ENCODE measurements around the gene CORO2B.

Gene CORO2B

GRCh38 chr15:68612979-68613740 is 34.4 kb downstream of the CORO2B start:
- no peak for DNase-seq

DNA sequence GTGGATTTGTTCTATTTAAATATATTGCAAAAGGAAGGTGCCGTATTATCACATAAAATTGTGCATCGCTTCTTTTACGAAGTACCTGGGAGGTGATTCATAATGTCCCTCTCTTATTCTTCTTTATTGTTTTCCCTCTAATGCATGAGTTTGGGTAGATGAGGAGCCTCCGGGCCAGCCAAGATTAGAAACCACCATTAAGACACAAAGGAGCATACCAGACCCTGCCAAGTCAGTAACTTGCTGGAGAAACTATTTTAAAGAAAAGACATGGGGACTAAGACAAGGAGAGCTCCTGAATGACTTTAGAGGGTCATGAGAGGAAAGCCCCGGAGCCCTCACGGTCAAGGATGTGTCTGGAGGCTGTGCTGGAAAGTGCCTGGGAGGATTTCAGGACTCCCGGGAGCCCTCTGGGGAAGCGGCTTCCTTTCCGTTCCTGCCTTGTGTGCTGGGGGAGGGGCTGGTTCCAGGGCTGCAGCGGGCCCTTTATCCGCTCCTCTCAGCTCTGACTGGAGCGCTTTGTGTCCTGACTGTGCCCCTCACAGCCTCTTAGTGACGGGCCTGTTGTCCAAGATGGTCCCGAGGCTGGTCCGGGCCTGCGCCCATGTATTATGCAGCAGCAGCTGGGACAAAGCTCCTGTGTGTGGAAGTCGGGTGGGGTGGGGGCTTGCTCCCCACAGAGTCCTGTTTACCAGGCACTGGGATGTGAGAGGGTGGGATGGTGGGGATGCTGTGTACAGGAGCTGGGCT is 35.7 kb downstream of the CORO2B start:
- no peak for DNase-seq

DNA sequence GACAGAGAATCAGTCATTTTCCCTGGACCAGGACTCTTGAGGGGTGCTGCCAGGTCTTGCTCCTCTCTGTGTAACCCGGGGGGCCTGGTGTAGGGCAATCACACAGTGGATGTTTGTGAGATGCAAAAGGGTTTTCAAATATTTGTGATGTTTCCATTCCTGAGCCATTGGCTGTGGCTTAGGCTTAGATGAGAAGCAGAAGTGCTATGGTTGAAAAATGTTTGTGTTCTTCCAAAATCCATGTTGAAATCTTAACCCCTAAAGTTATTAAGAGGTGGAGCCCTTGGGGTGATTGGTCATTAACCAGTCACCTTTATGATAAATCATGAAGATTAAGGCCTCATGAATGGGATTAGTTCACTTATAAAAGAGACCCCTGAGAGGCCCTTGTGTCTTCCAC is 36.5 kb downstream of the CORO2B start:
- DNase-seq: no peak

GRCh38 chr15:68615811-68616210 is 37.0 kb downstream of the CORO2B start:
- no peak for DNase-seq

- no peak for DNase-seq
Measured at GRCh38 chr15:68616397-68616796, 37.6 kb downstream of the CORO2B start.

DNA sequence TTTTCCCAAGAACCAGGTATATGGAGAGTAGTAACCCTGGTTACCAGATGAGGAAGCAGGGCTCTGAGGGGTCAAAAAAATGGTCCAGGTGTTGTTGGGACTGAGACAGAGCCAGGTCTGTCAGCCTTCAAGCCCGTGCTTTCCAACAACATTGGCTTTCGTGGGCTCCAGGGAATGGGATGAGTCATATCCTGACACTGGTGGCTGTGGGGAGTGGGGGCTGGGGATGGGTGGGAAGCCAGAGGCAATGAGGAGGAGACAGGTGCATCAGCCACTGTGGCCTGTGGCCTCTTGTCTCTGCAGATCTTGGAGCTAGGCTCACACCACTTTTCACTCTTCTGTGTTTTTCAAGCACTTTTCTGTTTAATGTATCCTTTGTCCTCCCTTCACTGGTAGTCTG is 38.2 kb downstream of the CORO2B start:
- DNase-seq: no peak

GRCh38 chr15:68617777-68618176 is 39.0 kb downstream of the CORO2B start:
- DNase-seq: no peak

DNA sequence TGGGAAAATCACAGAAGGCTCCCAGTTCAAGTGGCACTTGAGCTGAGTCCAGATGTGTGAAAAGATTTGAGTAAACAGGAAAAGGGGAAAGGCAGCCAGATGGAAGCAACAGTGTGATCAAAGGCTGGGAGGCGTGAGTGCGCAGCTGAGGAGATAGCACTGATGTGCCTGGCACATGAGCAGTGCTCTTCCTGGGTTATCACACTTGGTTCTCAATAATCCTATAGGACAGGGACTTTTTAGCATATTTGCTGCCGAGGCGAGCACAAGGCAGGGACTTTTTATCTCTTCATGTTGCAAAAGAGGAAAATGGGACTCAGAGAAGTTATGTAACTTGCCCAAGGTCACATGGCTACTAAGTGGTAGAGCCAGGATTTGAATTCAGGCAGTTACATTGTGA is 39.6 kb downstream of the CORO2B start:
- DNase-seq: no peak

DNA sequence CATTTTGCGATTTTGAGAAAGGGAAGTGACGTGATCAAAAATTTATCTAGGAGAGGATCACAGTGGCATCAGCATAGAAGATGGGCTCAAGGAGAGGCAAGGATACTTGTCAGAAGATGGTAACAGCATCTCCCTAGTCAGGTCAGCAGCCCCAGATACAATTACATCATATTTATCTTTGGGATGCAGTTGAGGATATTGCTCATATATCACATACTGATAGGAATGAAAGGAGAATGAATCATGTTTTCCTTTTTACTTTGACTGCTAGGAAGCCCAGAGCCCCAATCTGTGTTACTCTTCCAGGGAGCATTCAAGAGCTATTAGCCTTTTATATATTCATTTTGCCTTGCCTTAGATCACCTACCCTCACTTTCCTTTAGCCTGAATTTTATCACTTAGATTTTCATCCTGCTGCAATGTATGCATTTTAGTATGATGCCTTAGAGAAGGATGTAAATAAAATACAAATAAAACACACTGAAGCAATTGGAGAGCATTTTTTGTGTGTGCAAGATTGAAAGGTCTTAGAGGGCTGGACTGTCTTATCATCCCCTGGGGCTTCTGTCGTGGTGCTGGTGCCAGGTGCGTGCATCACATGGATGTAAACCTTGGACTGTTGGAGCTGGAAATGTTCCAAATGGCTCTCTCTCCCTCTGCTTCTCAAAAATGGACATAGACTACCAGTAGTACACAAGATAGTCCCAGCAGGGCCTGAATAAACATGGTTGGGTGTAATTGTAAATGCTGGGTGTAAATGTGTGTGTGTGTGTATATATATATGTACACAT is 40.3 kb downstream of the CORO2B start:
- DNase-seq: no peak

DNA sequence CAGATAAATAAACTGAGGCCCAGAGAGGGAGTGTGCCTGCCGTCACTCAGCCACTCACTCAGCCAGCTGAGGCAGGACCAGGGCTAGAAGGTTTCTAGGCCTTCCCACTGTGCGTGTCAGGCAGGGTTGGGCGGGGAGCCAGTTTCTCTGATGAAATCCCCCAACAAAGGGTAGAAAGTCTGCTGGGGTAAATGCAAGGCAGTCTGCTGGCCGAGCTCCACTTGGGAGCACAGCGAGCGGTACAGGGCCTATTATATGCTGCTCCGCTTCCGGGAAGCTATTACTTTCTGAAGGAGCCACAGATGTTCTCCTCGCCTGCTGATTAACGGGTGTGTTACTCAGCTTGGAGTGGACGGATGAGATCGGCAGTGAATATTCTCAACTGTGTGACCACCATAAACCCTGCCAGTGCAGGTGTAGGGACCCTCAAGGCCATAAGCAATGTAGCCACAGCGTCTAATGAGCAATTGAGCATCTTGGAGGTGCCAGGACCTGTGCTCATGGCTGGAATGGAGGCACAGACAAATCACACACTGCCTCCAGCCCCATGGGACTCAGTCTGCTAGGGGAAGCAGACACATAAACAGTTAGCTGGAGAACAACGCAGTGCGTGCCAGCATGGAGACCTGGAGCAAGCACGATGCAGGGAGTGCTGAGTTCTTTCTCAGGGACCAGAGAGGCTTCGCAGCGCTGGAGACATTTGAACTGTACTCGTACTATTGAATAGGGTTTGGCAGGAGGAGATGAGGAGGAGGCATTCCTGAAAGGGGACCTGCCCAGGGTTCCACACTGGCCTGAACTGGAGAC is 42.1 kb downstream of the CORO2B start:
- DNase-seq: no peak

- no peak for DNase-seq
Measured at GRCh38 chr15:68621535-68621934, 42.7 kb downstream of the CORO2B start.

DNA sequence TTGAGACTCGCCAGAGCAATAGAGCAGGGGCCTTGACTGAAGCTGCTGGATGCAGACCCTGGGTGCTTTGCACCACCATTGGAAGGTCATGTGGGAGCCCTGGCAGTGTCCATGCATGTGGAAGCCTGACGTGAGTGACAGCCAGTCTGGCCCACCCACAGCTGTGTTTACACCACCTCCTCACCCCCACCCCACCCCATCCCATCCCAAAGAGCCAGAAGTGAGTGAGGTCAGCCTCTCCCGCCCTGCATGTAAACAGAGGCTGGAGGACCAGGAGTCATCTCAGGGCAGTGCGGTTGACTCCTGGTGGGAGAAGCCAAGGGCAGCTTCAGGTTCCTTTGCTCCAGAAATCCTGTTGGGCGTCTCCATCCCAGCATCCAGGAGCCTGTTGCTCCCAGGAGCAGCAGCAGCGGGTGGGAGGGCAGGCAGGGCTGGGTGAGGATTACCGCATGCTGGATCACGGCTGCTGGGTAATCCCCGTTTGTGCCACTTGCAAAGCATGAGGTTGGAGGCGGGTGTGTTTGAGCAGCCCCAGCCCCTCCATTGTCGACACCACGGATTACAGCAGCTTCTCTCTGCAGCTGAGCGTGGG is 44.6 kb downstream of the CORO2B start:
- DNase-seq: no peak

GRCh38 chr15:68625853-68626252 is 47.1 kb downstream of the CORO2B start:
- no peak for DNase-seq

- DNase-seq: no peak
Measured at GRCh38 chr15:68626283-68626682, 47.5 kb downstream of the CORO2B start.

DNA sequence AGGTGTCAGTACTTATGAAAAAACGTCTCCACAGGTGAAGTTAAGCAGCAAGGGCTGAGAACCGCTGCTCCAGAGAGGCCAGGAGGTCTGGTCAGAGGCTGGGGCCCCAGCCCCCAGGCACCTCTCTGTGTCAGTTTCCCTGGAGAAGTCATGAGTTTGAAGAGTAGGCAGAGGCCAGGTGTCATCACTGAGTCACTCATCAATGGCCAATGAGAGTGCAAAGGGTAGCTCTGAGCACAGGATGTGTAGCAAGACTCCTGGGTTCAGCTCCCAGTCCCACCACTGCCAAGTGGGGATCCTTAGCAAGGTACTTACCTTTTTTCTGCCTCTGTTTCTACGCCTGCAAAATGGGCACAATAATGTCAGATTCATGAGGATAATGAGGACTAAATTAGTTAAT is 47.9 kb downstream of the CORO2B start:
- DNase-seq: no peak

DNA sequence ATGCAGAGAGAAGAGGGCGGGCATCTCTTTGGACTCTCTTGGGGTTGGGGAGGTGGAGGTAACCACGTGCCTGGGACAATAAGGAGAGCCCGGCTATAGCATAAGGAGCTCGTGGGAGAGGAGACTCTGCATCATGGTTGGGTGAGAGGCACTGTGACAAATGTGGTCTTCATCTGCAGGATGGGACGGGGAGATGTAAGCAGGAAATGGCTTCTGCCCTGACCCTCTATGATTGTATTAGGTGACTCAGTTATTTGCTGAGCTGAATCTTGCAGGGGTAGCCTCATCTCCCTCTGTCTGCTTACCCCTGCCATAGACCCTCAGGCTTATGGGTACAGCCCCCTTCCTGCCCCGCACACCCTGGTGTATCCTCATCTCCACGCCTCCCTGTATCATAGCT is 48.7 kb downstream of the CORO2B start:
- no peak for DNase-seq

DNA sequence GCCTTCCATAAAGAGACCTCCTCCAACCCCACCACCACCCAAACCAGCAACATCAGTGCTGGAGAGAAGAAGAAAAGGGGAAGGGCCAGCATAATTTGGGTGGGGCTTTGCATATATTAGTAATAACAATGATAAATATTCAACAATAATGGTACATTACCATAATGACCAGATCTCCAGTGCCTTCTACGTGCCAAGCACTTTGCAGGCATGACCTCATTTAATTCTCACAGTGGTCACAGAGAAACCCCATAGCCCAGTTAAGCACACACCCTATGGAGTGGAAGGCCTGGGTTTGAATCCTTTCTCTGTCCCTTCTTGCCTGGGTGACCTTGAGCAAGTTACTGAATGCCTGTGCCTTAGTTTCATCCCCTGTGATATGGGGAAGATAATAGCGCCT is 49.2 kb downstream of the CORO2B start:
- no peak for DNase-seq

GRCh38 chr15:68629519-68630210 is 50.9 kb downstream of the CORO2B start:
- no peak for DNase-seq

DNA sequence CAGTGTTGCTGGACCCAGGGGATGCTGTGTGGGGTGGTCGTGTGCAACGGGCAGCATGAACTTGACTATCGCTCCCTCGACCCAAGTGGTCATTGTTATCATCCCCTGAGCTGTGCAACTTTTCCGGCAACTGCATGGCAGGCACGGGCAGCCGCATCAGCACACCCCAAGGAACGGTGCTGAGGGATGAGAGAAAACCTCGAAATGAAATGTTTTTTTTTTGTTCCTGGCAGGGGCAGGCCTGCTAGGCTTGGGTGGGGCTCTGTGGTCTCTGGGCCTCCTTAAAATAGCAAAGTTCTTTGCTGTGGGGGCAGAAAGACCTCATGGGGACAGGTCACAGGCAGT is 51.4 kb downstream of the CORO2B start:
- DNase-seq: no peak

GRCh38 chr15:68630836-68631235 is 52.0 kb downstream of the CORO2B start:
- DNase-seq: no peak

DNA sequence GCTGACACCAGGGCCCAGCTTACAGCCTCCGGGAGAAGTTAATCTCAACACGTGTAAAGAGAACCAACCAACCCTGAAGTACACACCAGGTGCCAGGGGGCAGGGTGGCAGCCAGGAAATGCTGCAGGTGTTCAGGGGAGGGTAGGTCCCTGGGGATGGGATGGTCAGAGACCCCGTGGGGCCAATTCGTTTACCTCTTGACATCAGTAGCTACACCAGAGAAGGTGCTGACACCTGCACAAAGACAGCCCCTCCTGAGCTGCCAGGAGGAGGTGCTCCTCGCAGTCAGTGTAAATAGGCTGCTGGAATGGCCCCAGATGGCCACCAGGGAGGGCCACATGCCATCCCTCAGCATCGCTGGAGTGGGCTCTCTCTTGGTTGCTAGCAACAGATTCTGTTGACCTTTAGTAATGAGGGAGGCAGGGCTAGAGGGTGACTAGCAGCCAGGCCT is 52.8 kb downstream of the CORO2B start:
- DNase-seq: no peak

DNA sequence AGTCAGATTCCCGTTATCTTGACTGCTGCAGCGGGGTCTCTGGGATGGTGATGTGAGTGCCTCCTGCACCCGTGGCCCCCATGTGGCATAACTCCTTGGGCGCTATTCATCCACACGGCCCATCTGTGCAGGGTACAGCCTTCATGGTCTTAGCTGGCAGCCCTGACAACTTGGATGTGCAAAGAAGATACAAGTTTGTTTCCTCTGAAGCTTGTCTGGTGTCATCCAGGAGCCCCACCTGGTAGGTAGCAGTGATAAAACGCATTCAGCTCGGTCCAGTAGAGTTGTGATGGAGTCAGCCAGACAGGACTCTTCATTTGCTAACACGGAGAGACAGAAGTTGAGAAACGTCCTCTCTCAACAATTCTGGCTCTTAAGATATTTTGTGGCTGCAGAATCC is 53.3 kb downstream of the CORO2B start:
- no peak for DNase-seq
